ENCODE data around the gene PSMB5.

DNA sequence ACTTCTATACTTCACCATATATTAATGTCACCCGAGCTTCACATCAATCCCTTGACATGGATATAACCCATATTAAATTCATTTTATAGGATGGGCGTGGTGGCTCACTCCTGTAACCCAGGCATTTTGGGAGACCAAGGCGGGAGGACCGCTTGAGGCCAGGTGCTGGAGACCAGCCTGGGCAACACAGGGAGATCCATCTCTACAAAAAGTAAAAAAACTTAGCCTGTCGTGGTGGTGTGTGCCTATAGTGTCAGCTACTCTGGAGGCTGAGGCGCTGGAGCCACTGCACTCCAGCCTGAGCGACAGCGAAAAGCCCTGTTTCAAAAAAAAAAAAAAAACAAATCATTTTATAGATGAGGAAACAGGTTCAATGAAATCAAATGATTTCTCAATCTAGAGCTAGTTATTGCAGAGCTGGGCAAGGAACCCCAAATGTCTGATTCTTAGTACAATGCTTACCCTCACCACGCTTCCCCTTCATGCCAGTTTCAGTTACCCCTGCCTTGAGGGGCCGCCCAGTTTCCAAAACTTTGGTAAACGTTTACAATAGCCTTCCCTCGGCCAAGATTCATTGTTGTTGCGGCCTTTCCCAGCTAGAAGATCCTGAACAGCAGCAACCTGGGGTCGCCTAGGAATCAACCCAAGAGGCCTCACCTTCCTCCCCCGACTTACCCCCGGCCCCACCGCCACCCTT lies 751 bp downstream of the PSMB5 start:
- TF ChIP-seq, protein P1, sequence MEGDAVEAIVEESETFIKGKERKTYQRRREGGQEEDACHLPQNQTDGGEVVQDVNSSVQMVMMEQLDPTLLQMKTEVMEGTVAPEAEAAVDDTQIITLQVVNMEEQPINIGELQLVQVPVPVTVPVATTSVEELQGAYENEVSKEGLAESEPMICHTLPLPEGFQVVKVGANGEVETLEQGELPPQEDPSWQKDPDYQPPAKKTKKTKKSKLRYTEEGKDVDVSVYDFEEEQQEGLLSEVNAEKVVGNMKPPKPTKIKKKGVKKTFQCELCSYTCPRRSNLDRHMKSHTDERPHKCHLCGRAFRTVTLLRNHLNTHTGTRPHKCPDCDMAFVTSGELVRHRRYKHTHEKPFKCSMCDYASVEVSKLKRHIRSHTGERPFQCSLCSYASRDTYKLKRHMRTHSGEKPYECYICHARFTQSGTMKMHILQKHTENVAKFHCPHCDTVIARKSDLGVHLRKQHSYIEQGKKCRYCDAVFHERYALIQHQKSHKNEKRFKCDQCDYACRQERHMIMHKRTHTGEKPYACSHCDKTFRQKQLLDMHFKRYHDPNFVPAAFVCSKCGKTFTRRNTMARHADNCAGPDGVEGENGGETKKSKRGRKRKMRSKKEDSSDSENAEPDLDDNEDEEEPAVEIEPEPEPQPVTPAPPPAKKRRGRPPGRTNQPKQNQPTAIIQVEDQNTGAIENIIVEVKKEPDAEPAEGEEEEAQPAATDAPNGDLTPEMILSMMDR (IDR thresholded peaks at IDR 0.05): no peak
- no peak for TF ChIP-seq POLR2A (IDR thresholded peaks at IDR 0.05)
